Endodermal cell (in vitro differentiated cells): ENCODE measurements around the gene C2CD4C. TPM values are rescaled to one million over a fixed set of nuclear protein-coding genes. Genes with fewer than 3 reads are reported as not detected.

Experiments
- DNase-seq: peaks from one replicate; pipeline ENCODE4 v3.0.0-alpha.2; 2017
- H3K27ac ChIP-seq: 2 replicates; pipeline ENCODE4 v1.5.1; 2013; ENCODE audit warnings: mild to moderate bottlenecking, low read depth, low read length, moderate library complexity
- H3K27me3 ChIP-seq: 2 replicates; pipeline ENCODE4 v1.6.1; 2013; ENCODE audit warnings: mild to moderate bottlenecking, low read length, moderate library complexity; ENCODE audit not compliant: insufficient read depth, control insufficient read depth, poor library complexity, severe bottlenecking
- H3K36me3 ChIP-seq: 2 replicates; pipeline ENCODE4 v1.7.0; 2013; ENCODE audit warnings: mild to moderate bottlenecking, low read length, moderate library complexity; ENCODE audit not compliant: control insufficient read depth, insufficient read depth
- H3K4me1 ChIP-seq: one replicate; pipeline ENCODE4 v1.7.0; 2013; ENCODE audit warnings: low read length; ENCODE audit not compliant: control insufficient read depth, insufficient read depth
- H3K4me3 ChIP-seq: 2 replicates; pipeline ENCODE4 v1.5.1; 2013; ENCODE audit warnings: mild to moderate bottlenecking, low read length, moderate library complexity
- H3K9ac ChIP-seq: 2 replicates; pipeline ENCODE4 v1.6.1; 2013; ENCODE audit warnings: mild to moderate bottlenecking, low read length, moderate library complexity; ENCODE audit not compliant: poor library complexity, severe bottlenecking; ENCODE audit errors: extremely low read depth
- H3K9me3 ChIP-seq: 2 replicates; pipeline ENCODE4 v1.6.1; 2013; ENCODE audit warnings: mild to moderate bottlenecking, low read length, moderate library complexity; ENCODE audit not compliant: control insufficient read depth
- H3K27ac Mint-ChIP-seq: 2 replicates; pipeline ENCODE4 v1.8.0; 2020; ENCODE audit warnings: mixed read lengths
- H3K27me3 Mint-ChIP-seq: 2 replicates; pipeline ENCODE4 v1.8.0; 2021; ENCODE audit warnings: mild to moderate bottlenecking, mixed read lengths; ENCODE audit not compliant: insufficient read depth
- H3K36me3 Mint-ChIP-seq: 2 replicates; pipeline ENCODE4 v1.8.0; 2020; ENCODE audit warnings: low read depth, mixed read lengths
- H3K4me1 Mint-ChIP-seq: 2 replicates; pipeline ENCODE4 v1.8.0; 2020; ENCODE audit warnings: mixed read lengths
- H3K4me3 Mint-ChIP-seq: 2 replicates; pipeline ENCODE4 v1.8.0; 2020; ENCODE audit warnings: mild to moderate bottlenecking, moderate library complexity, mixed read lengths
- H3K9me3 Mint-ChIP-seq: 2 replicates; pipeline ENCODE4 v1.8.0; 2020; ENCODE audit warnings: mild to moderate bottlenecking, mixed read lengths
- WGBS, 2 experiments: methylation state at CpG; one replicate each; pipeline versions ENCODE4 v1.1.5 to v1.1.7; 2013; ENCODE audit warnings: missing lambda C conversion rate in 2 of 2, mixed read lengths in 1 of 2; ENCODE audit not compliant: insufficient coverage in 1 of 2, insufficient read length in 1 of 2; 5-methylcytosine and 5-hydroxymethylcytosine counted together
- total RNA-seq, 2 donors: library from RNA; stranded (reverse); fragmentation: NEBNext Ultra II Directional in 1 of 2; extraction: Animal tissue kit (Norgen Biotek cat#: 25700) in 1 of 2; gene quantifications; 2 replicates in 1 of 2; 3 replicates in 1 of 2; pipeline ENCODE4 v1.2.1, GENCODE V29; 2021
- TF ChIP-seq, protein P1 (sequence below): fragments of 200-600 bp; sonication (generic); conservative IDR thresholded peaks from 2 replicates; pipeline ENCODE4 v1.5.0; 2021; ENCODE audit warnings: antibody characterized with exemption, mild to moderate bottlenecking

C2CD4C gene
- total RNA-seq, 2 donors from 2014 or later, result 5.6 to 25.0 TPM

DNA sequence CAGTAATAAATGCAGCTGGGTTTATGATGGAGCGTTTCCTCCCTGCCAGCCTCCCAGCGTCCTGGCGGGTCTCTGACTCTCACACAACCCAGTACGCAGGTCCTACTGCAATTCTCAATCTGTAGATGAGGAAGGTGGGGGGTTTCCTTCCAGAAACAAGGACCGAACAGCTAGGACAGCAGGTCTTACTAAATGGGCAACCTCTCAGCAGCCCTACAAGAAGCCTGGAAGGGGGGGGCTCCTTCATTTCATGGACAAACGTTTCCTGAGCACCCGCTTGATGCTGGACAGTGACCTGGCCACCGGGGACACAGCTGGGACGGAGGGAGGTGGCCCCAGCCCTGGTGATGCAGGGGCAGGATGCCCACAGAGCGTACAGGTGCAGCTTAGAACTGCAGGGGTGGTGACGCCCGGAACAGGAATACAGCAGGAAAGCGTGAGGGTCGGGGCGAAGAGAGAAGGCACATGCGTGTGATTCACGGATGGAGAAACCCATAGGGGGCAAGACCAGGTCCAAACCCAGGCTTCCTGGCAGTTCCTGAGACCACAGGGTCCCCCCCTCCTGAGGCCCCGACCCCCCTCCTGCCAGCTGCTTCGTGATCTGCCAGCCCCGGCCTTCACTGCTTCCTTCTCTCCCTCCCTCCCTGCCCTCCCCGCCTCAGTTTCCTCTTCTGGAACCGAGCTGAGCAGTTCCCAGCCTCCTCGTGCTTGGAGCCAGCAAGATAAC lies 732 bp upstream of the C2CD4C start:
- Histone ChIP-seq H3K9me3 (no peaks in the 10 kb centered on the region), H3K27ac (no peak overlapping the region), H3K9ac (no peak overlapping the region), H3K36me3 (no peaks in the 10 kb centered on the region), H3K4me3 (peak overlapping the region; percentile 82), H3K27me3 (peaks cover 11% of the 10 kb centered on the region), H3K4me1 (no peaks in the 10 kb centered on the region)
- Mint-ChIP-seq H3K27ac (peak overlapping the region; percentile 89), H3K4me3 (peak overlapping the region; percentile 78), H3K9me3 (no peaks in the 10 kb centered on the region), H3K27me3 (peaks cover 10% of the 10 kb centered on the region), H3K36me3 (no peaks in the 10 kb centered on the region), H3K4me1 (peaks cover 8% of the 10 kb centered on the region)
- TF ChIP-seq, protein P1, sequence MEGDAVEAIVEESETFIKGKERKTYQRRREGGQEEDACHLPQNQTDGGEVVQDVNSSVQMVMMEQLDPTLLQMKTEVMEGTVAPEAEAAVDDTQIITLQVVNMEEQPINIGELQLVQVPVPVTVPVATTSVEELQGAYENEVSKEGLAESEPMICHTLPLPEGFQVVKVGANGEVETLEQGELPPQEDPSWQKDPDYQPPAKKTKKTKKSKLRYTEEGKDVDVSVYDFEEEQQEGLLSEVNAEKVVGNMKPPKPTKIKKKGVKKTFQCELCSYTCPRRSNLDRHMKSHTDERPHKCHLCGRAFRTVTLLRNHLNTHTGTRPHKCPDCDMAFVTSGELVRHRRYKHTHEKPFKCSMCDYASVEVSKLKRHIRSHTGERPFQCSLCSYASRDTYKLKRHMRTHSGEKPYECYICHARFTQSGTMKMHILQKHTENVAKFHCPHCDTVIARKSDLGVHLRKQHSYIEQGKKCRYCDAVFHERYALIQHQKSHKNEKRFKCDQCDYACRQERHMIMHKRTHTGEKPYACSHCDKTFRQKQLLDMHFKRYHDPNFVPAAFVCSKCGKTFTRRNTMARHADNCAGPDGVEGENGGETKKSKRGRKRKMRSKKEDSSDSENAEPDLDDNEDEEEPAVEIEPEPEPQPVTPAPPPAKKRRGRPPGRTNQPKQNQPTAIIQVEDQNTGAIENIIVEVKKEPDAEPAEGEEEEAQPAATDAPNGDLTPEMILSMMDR, result peak; percentile 24
- WGBS, 2 experiments, result 45 to 50% methylated on average over 14 to 23 of the region's 23 CpGs
- DNase-seq, result peak; percentile 69

GRCh38 chr19:408441-408901 lies 476 bp downstream of the C2CD4C start:
- WGBS, 2 experiments, result 0 to 8% methylated on average over 7 to 26 of the region's 30 CpGs
- Mint-ChIP-seq H3K27ac (no peak overlapping the region), H3K36me3 (no peaks in the 10 kb centered on the region), H3K27me3 (peaks cover 10% of the 10 kb centered on the region), H3K4me1 (peaks cover 8% of the 10 kb centered on the region), H3K4me3 (peak overlapping the region; percentile 53), H3K9me3 (no peaks in the 10 kb centered on the region)
- TF ChIP-seq, protein P1, result no peak
- H3K27me3 ChIP-seq, result peaks cover 11% of the 10 kb centered on the region
- H3K4me1 ChIP-seq, result no peaks in the 10 kb centered on the region
- H3K36me3 ChIP-seq, result no peaks in the 10 kb centered on the region
- H3K9ac ChIP-seq, result peak overlapping the region; percentile 15
- H3K9me3 ChIP-seq, result no peaks in the 10 kb centered on the region
- H3K27ac ChIP-seq, result no peak overlapping the region
- H3K4me3 ChIP-seq, result peak overlapping the region; percentile 73
- DNase-seq, result peak; percentile 67

- Histone ChIP-seq H3K4me3 (peak overlapping the region; percentile 73), H3K9ac (peak overlapping the region; percentile 15)
Observed at GRCh38 chr19:407511-408440, 1.2 kb downstream of the C2CD4C start.

More at GRCh38 chr19:407511-408440, 1.2 kb downstream of the C2CD4C start:
- Mint-ChIP-seq H3K4me3 (peak overlapping the region; percentile 53), H3K27me3 (peaks cover 10% of the 10 kb centered on the region), H3K36me3 (no peaks in the 10 kb centered on the region), H3K27ac (no peak overlapping the region), H3K4me1 (peaks cover 8% of the 10 kb centered on the region), H3K9me3 (no peaks in the 10 kb centered on the region)
- DNase-seq, result peak; percentile 53
- 86 to 87% methylated on average over 54 to 70 of the region's 70 CpGs for WGBS, 2 experiments
- Histone ChIP-seq H3K9me3 (no peaks in the 10 kb centered on the region), H3K4me1 (no peaks in the 10 kb centered on the region), H3K27ac (no peak overlapping the region), H3K27me3 (peaks cover 11% of the 10 kb centered on the region), H3K36me3 (no peaks in the 10 kb centered on the region)
- TF ChIP-seq, protein P1, result no peak
